ENCODE results near the gene CDH23.

DNA sequence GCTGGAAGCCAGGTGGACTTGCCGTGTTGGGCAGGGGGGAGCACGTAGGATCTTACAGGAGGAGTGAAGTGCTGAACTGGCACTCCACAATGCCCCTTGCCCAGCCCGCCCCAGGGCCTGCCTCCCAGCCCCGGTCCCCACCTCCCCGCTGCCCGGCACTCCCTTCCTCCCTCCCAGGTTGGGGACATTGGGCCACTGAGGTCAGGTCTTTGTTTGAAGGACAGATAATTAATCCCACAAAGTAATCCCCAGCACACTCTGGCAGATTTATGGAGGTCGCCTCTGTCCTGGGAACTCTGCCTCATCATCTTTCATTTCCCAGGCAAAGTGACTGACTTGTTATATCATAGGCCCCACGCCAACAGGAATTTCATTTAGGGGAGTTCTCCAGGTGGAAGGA lies 200.0 kb downstream of the CDH23 start:
- TF ChIP-seq, protein P1, sequence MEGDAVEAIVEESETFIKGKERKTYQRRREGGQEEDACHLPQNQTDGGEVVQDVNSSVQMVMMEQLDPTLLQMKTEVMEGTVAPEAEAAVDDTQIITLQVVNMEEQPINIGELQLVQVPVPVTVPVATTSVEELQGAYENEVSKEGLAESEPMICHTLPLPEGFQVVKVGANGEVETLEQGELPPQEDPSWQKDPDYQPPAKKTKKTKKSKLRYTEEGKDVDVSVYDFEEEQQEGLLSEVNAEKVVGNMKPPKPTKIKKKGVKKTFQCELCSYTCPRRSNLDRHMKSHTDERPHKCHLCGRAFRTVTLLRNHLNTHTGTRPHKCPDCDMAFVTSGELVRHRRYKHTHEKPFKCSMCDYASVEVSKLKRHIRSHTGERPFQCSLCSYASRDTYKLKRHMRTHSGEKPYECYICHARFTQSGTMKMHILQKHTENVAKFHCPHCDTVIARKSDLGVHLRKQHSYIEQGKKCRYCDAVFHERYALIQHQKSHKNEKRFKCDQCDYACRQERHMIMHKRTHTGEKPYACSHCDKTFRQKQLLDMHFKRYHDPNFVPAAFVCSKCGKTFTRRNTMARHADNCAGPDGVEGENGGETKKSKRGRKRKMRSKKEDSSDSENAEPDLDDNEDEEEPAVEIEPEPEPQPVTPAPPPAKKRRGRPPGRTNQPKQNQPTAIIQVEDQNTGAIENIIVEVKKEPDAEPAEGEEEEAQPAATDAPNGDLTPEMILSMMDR (IDR thresholded peaks at IDR 0.05), result no peak
- no peak for TF ChIP-seq POLR2A (IDR thresholded peaks at IDR 0.05)
